Adrenal gland (tissue), 12 donors: Measurements from ENCODE around the gene PTPN14. TPM values are rescaled to one million over a fixed set of nuclear protein-coding genes. Genes with fewer than 3 reads are reported as not detected.

Experiments used
- DNase-seq, 7 donors: peaks; one replicate each; pipeline ENCODE4 v3.0.0-alpha.2; 2019 to 2020
- H3K27ac ChIP-seq, 5 donors: fragments of 200-600 bp; sonication (generic) in 4 of 5; 1 replicate in 3 of 5; 2 replicates in 2 of 5; pipeline versions ENCODE4 v1.5.1 to v1.8.0; 2016 to 2020; ENCODE audit warnings: mild to moderate bottlenecking in 1 of 5
- H3K27me3 ChIP-seq: fragments of 200-600 bp; 2 replicates; pipeline ENCODE4 v1.8.0; 2021
- H3K36me3 ChIP-seq, 2 donors: fragments of 200-600 bp; replicated peaks in 1 of 2; 1 replicate in 1 of 2; 2 replicates in 1 of 2; pipeline versions ENCODE4 v1.5.1 to v1.8.0; 2018 to 2022
- H3K4me1 ChIP-seq, 2 donors: fragments of 200-600 bp; replicated peaks in 1 of 2; 1 replicate in 1 of 2; 2 replicates in 1 of 2; pipeline versions ENCODE4 v1.5.1 to v1.8.0; 2018 to 2021
- H3K4me3 ChIP-seq, 4 donors: fragments of 200-600 bp; sonication (generic) in 3 of 4; one replicate each; pipeline ENCODE4 v1.5.1; 2016 to 2018
- H3K9me3 ChIP-seq, 3 donors: fragments of 200-600 bp; sonication (generic) in 1 of 3; replicated peaks in 1 of 3; 1 replicate in 2 of 3; 2 replicates in 1 of 3; pipeline versions ENCODE4 v1.5.1 to v1.8.0; 2016 to 2021
- CTCF ChIP-seq, 6 experiments: fragments of 450-650 bp in 4 of 6; fragments of 200-600 bp in 2 of 6; sonication (generic) in 1 of 6; IDR thresholded peaks; 1 replicate in 5 of 6; 2 replicates in 1 of 6; pipeline versions ENCODE4 v1.5.1 to v1.8.0; 2016 to 2021; ENCODE audit warnings: antibody characterized with exemption in 6 of 6, mild to moderate bottlenecking in 2 of 6, moderate library complexity in 1 of 6
- POLR2A ChIP-seq, 2 donors: fragments of 450-650 bp; IDR thresholded peaks; one replicate each; pipeline ENCODE4 v1.6.1; 2017; ENCODE audit warnings: antibody characterized with exemption in 2 of 2, mild to moderate bottlenecking in 2 of 2, moderate library complexity in 1 of 2
- WGBS, 4 donors: extraction: QIAGEN DNeasy Blood & Tissue Kit in 2 of 4; methylation state at CpG; one replicate each; pipeline versions ENCODE4 v1.1.5 to v1.1.7; 2013 to 2017; 5-methylcytosine and 5-hydroxymethylcytosine counted together
- intact Hi-C, 2 donors: fragments of 100-400 bp; cut with DNase I; formaldehyde crosslinking; loops; one replicate each; pipeline versions ENCODE4 v1.14.1 to v1.15.0; 2022 to 2023
- polyA plus RNA-seq, 3 donors: library from polyadenylated mRNA; stranded (reverse); fragments of 200-250 nt in 2 of 3; fragments of 350-450 nt in 1 of 3; fragmentation: Illumina TruSeq in 1 of 3; extraction: RNeasy Lipid Tissue Mini Kit (QIAGEN cat#74804) in 1 of 3; gene quantifications; one replicate each; pipeline ENCODE4 v1.2.3, GENCODE V29; 2013 to 2014
- total RNA-seq, 9 donors: library from RNA; depleted of rRNA in 4 of 9; stranded (reverse); fragments of >200 nt in 4 of 9; fragments of 120-200 nt in 1 of 9; fragmentation: NEBNext Ultra II Directional in 1 of 9; extraction: Animal tissue kit (Norgen Biotek cat#: 25700) in 1 of 9; gene quantifications; one replicate each; pipeline versions ENCODE4 v1.1.0 to v1.2.4, GENCODE V29; 2013 to 2023
- donor health status: healthy with polysubstance abuse.
- donor health status: Bipolar disorder and iron deficiency.
- donor health status: DM: yes; HTN: yes; CAD: no.
- donor health status: DM: no; HTN: no; CAD: no.
- donor health status: DM: no; HTN: no; CAD: no.
- donor health status: DM: yes; HTN: yes; CAD: no.

Gene PTPN14
- total and polyA plus RNA-seq, 12 donors = 7.9 to 96.2 (median 32.0) TPM

- H3K27me3 ChIP-seq = no peaks in the 10 kb centered on the region
- H3K36me3 ChIP-seq = no peaks in the 10 kb centered on the region
- H3K4me3 ChIP-seq = no peak overlapping the region
- peaks cover 0 to 25% of the 10 kb centered on the region in 2 donors for H3K4me1 ChIP-seq
- H3K9me3 ChIP-seq = no peaks in the 10 kb centered on the region
- H3K27ac ChIP-seq = no peak overlapping the region
- 91 to 95% (median 92%) methylated on average over 3 of the region's 3 CpGs for WGBS, 4 donors
- no peak for DNase-seq
- TF ChIP-seq POLR2A (IDR thresholded peaks at IDR 0.05) = no peak
- no peak for TF ChIP-seq CTCF (IDR thresholded peaks at IDR 0.05)
- intact Hi-C loops = no loop called here
These were observed 76.9 kb downstream of the PTPN14 start for GRCh38 chr1:214474467-214474866.

GRCh38 chr1:214473862-214474261 lies 77.5 kb downstream of the PTPN14 start:
- TF ChIP-seq POLR2A (IDR thresholded peaks at IDR 0.05) (no peak), CTCF (IDR thresholded peaks at IDR 0.05) (no peak)
- Histone ChIP-seq H3K4me3 (no peak overlapping the region), H3K4me1 (peaks cover 0 to 25% of the 10 kb centered on the region in 2 donors), H3K36me3 (no peaks in the 10 kb centered on the region), H3K9me3 (no peaks in the 10 kb centered on the region), H3K27ac (no peak overlapping the region), H3K27me3 (no peaks in the 10 kb centered on the region)
- intact Hi-C loops = no loop called here
- no peak for DNase-seq
- WGBS, 4 donors = 91 to 100% (median 95%) methylated on average over 2 of the region's 2 CpGs

DNA sequence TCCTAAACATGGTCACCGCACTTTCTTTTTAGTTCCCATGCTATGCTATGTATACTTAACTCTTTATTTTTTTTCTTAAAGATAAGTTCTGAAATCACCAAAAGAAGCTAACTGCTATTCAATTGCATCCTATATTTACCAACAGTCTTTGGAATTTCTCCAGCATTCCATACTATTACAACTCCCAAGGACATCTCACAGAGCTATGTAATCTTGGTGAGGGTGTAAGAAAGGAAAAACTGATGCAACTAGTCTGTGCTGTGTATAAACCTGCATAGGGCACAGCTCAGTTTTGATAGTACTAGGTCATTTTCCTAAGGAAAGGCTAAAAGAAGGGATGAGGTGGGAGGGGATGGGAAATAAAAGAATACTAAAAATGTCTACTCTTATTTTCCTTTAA lies 78.0 kb downstream of the PTPN14 start:
- Histone ChIP-seq H3K9me3 (no peaks in the 10 kb centered on the region), H3K27ac (no peak overlapping the region), H3K4me3 (no peak overlapping the region), H3K36me3 (no peaks in the 10 kb centered on the region), H3K27me3 (no peaks in the 10 kb centered on the region), H3K4me1 (peaks cover 0 to 25% of the 10 kb centered on the region in 2 donors)
- intact Hi-C loops = no loop called here
- 85 to 94% (median 90%) methylated on average over 1 of the region's 1 CpG for WGBS, 4 donors
- no peak for DNase-seq
- TF ChIP-seq CTCF (IDR thresholded peaks at IDR 0.05) (no peak), POLR2A (IDR thresholded peaks at IDR 0.05) (no peak)

DNA sequence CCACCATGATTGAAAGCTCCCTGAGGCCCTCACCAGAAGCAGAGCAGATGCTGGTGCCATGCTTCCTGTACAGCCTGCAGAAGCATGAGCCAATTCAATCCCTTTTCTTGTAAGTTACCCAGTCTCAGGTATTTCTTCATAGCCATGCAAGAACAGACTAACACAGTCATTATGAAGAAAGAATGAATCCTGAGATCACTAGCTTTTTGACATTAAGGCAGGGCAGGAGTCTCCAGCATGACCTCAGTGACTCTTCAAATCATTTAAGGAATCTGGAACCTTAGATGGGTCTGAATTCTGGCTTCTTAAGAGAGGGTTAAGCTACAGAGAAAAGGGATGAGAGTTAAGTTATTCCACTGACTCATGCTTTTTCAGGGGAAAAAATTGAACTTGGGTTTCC lies 79.0 kb downstream of the PTPN14 start:
- intact Hi-C loops = no loop called here
- TF ChIP-seq CTCF (IDR thresholded peaks at IDR 0.05) = no peak
- no peak for TF ChIP-seq POLR2A (IDR thresholded peaks at IDR 0.05)

More for the DNA sequence above, 79.0 kb downstream of the PTPN14 start:
- no peaks in the 10 kb centered on the region for H3K36me3 ChIP-seq
- H3K4me3 ChIP-seq = no peak overlapping the region
- no peaks in the 10 kb centered on the region for H3K27me3 ChIP-seq
- H3K9me3 ChIP-seq = no peaks in the 10 kb centered on the region
- H3K27ac ChIP-seq = no peak overlapping the region
- H3K4me1 ChIP-seq = peaks cover 0 to 23% of the 10 kb centered on the region in 2 donors
- DNase-seq = no peak
